K562 (cell line): Measurements from ENCODE around the gene FABP7. TPM values are rescaled to one million over a fixed set of nuclear protein-coding genes. Genes with fewer than 3 reads are reported as not detected.

ENCODE experiments used
- CC2D1A ChIP-seq: fragments of 450-650 bp; IDR thresholded peaks from 2 replicates; pipeline ENCODE4 v1.6.1; 2017; ENCODE audit warnings: mild to moderate bottlenecking
- CCAR2 ChIP-seq: fragments of 200-400 bp; formaldehyde crosslinking; IDR thresholded peaks from 2 replicates; pipeline ENCODE4 v1.6.1; 2017; ENCODE audit warnings: mild to moderate bottlenecking, low read depth, low read length
- CHAMP1 ChIP-seq: fragments of 450-650 bp; IDR thresholded peaks from 2 replicates; pipeline ENCODE4 v1.6.1; 2016; ENCODE audit warnings: mild to moderate bottlenecking
- HDAC3 ChIP-seq: fragments of 450-650 bp; IDR thresholded peaks from 2 replicates; pipeline ENCODE4 v1.6.1; 2018; ENCODE audit warnings: borderline replicate concordance, mild to moderate bottlenecking, moderate library complexity; ENCODE audit not compliant: partially characterized antibody
- LCOR ChIP-seq: sonication (generic); formaldehyde crosslinking; IDR thresholded peaks from 2 replicates; pipeline ENCODE4 v1.8.0; 2022; ENCODE audit warnings: mild to moderate bottlenecking, missing genetic modification reagents
- LEF1 ChIP-seq: fragments of 450-650 bp; IDR thresholded peaks from 2 replicates; pipeline ENCODE4 v1.6.1; 2016; ENCODE audit warnings: mild to moderate bottlenecking
- MITF ChIP-seq: IDR thresholded peaks from 2 replicates; pipeline ENCODE4 v1.6.1; 2014; ENCODE audit warnings: antibody characterized with exemption
- MLX ChIP-seq, 2 experiments: fragments of 450-650 bp in 1 of 2; sonication (generic) in 1 of 2; formaldehyde crosslinking; conservative IDR thresholded peaks; 2 replicates each; pipeline versions ENCODE4 v1.4.0 to v1.8.1; 2020 to 2022; ENCODE audit warnings: mild to moderate bottlenecking in 1 of 2, missing genetic modification reagents in 1 of 2
- SRSF7 ChIP-seq: fragments of 200-400 bp; formaldehyde crosslinking; optimal IDR thresholded peaks from 2 replicates; pipeline ENCODE3; 2017; ENCODE audit warnings: mild to moderate bottlenecking, low read depth, low read length
- polyA plus RNA-seq, 8 experiments: library from polyadenylated mRNA; depleted of rRNA in 4 of 8; stranded (reverse) in 5 of 8; unstranded in 3 of 8; fragments of >200 nt; fragmentation: Nextera tagmentation in 2 of 8; fragmentation: Illumina TruSeq in 1 of 8; extraction: Ambion mirVana in 2 of 8; extraction: Trizol in 1 of 8; gene quantifications; 2 replicates each; pipeline versions ENCODE4 v1.2.1 to v1.2.3, GENCODE V29; 2011 to 2014; ENCODE audit warnings: inconsistent platforms in 1 of 8, missing spikeins in 1 of 8
- total RNA-seq, 7 experiments: library from RNA; depleted of rRNA in 6 of 7; stranded (reverse); fragments of >200 nt in 6 of 7; fragmentation: Illumina TruSeq in 2 of 7; extraction: Trizol in 2 of 7; gene quantifications; 2 replicates each; pipeline versions ENCODE4 v1.2.1 to v1.2.3, GENCODE V29; 2011 to 2021; ENCODE audit warnings: low replicate concordance in 1 of 7

Gene FABP7
- total and polyA plus RNA-seq, 9 of the 15 experiments (the other 6 are each of a cell fraction or from before 2014, with no cell fraction given), result 0.07 to 0.14 TPM; not detected in 7

GRCh38 chr6:122740936-122741335 is 38.6 kb upstream of the FABP7 start (continued):
- no peak for TF ChIP-seq MITF
- no peak for TF ChIP-seq CHAMP1
- TF ChIP-seq CCAR2, result no peak
- no peak for TF ChIP-seq CC2D1A
- TF ChIP-seq LCOR (CRISPR knock-in tag), result no peak
- no peak for TF ChIP-seq HDAC3
- TF ChIP-seq LEF1, result no peak
- TF ChIP-seq MLX (CRISPR knock-in tag; conservative IDR thresholded peaks at IDR 0.05), result no peak
- TF ChIP-seq SRSF7, result no peak
